Brain microvascular endothelial cell (primary cell): ENCODE data around the gene TBC1D12.

Experiments used
- DNase-seq: peaks from one replicate; pipeline ENCODE4 v3.0.0-alpha.2; 2020
- H3K27ac ChIP-seq: fragments of 250-450 bp; sonication (Bioruptor Pico); 2 replicates; pipeline ENCODE4 v1.5.1; 2020; ENCODE audit warnings: mild to moderate bottlenecking, moderate library complexity
- H3K27me3 ChIP-seq: fragments of 250-450 bp; sonication (Bioruptor Pico); replicated peaks from 2 replicates; pipeline ENCODE4 v1.5.1; 2020; ENCODE audit warnings: mild to moderate bottlenecking
- H3K36me3 ChIP-seq: fragments of 250-450 bp; sonication (Bioruptor Pico); replicated peaks from 2 replicates; pipeline ENCODE4 v1.5.1; 2020; ENCODE audit warnings: mild to moderate bottlenecking
- H3K4me3 ChIP-seq: 2 replicates; pipeline ENCODE4 v1.5.1; 2011; ENCODE audit warnings: low read depth, mild to moderate bottlenecking, control low read depth, low read length, moderate library complexity
- in situ Hi-C: cut with HindIII; loops from 2 replicates; pipeline ENCODE4 v1.10.0; 2017; ENCODE audit warnings: low sequenced_read_pairs, low pct_ligation_motif_present
- TF ChIP-seq, protein P1 (sequence below): IDR thresholded peaks from 2 replicates; pipeline ENCODE4 v1.5.1; 2011; ENCODE audit warnings: low read depth, mild to moderate bottlenecking, moderate library complexity, low read length, control low read depth, inconsistent platforms; ENCODE audit errors: missing control alignments

The TBC1D12 gene

GRCh38 chr10:94361171-94361794 is 41.1 kb upstream of the TBC1D12 start:
- H3K27me3 ChIP-seq: no peaks in the 10 kb centered on the region
- DNase-seq: no peak
- in situ Hi-C loops: no loop called here
- no peak overlapping the region for H3K4me3 ChIP-seq
- peaks cover 11% of the 10 kb centered on the region for H3K36me3 ChIP-seq
- TF ChIP-seq, protein P1, sequence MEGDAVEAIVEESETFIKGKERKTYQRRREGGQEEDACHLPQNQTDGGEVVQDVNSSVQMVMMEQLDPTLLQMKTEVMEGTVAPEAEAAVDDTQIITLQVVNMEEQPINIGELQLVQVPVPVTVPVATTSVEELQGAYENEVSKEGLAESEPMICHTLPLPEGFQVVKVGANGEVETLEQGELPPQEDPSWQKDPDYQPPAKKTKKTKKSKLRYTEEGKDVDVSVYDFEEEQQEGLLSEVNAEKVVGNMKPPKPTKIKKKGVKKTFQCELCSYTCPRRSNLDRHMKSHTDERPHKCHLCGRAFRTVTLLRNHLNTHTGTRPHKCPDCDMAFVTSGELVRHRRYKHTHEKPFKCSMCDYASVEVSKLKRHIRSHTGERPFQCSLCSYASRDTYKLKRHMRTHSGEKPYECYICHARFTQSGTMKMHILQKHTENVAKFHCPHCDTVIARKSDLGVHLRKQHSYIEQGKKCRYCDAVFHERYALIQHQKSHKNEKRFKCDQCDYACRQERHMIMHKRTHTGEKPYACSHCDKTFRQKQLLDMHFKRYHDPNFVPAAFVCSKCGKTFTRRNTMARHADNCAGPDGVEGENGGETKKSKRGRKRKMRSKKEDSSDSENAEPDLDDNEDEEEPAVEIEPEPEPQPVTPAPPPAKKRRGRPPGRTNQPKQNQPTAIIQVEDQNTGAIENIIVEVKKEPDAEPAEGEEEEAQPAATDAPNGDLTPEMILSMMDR: no peak
- no peak overlapping the region for H3K27ac ChIP-seq

GRCh38 chr10:94362360-94363250 is 39.7 kb upstream of the TBC1D12 start, which contains the start of gene NOC3L:
NOC3L (minus strand) TSS chr10:94362939; CDS start chr10:94362838, 101 bp downstream.
- peak; percentile 94 for DNase-seq
- TF ChIP-seq, protein P1: peak; percentile 66
- no peaks in the 10 kb centered on the region for H3K27me3 ChIP-seq
- H3K36me3 ChIP-seq: peaks cover under 1% of the 10 kb centered on the region
- in situ Hi-C loops: no loop called here
- peak within 1 kb of the TSS; percentile 90 for H3K4me3 ChIP-seq
- peak within 1 kb of the TSS; percentile 67 for H3K27ac ChIP-seq

DNA sequence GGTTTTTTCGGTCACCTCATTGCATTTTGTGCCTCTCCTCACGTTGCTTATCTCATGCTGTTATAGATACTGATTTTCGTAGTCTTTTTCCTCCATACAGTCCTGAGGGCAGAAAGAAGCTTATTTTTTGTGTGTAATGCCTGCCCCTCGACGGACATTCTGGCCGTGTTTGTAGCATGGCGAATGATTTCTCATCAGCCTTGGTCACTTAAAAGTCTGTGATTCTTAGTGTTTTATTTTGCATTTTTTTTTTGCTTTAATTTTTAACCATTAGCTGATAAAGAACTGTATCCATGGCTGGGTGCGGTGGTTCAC is 39.1 kb upstream of the TBC1D12 start:
- TF ChIP-seq, protein P1: no peak
- Histone ChIP-seq H3K4me3 (peak overlapping the region; percentile 90), H3K36me3 (no peaks in the 10 kb centered on the region), H3K27ac (peak overlapping the region; percentile 67), H3K27me3 (no peaks in the 10 kb centered on the region)
- DNase-seq: no peak
- in situ Hi-C loops: no loop called here

- DNase-seq: no peak
- Histone ChIP-seq H3K27ac (no peak overlapping the region), H3K4me3 (no peak overlapping the region), H3K27me3 (no peaks in the 10 kb centered on the region), H3K36me3 (no peaks in the 10 kb centered on the region)
- TF ChIP-seq, protein P1: no peak
- in situ Hi-C loops: no loop called here
Measured at GRCh38 chr10:94364482-94364881, 37.9 kb upstream of the TBC1D12 start.

- no peak for DNase-seq
- Histone ChIP-seq H3K27me3 (no peaks in the 10 kb centered on the region), H3K27ac (no peak overlapping the region), H3K4me3 (no peak overlapping the region), H3K36me3 (no peaks in the 10 kb centered on the region)
- TF ChIP-seq, protein P1: no peak
- in situ Hi-C loops: no loop called here
Measured at GRCh38 chr10:94366382-94366781, 36.0 kb upstream of the TBC1D12 start.
